MCF 10A (cell line): ENCODE measurements around the gene TRABD. TPM values are rescaled to one million over a fixed set of nuclear protein-coding genes. Genes with fewer than 3 reads are reported as not detected.

Experiments used
- BruUV-seq: library from RNA; stranded (reverse); fragments of 400-500 nt; replicated peaks from 2 replicates; lab custom pipeline; 2021; lab: Mats Ljungman, UMichigan
- CTCF ChIA-PET: fragments of 300-600 bp; sonication (Branson Sonifier 250); formaldehyde crosslinking; extraction: SDS; loops from one replicate; lab custom pipeline; 2021; ENCODE audit warnings: antibody characterized with exemption, inconsistent platforms; lab: Yijun Ruan, JAX
- POLR2A ChIA-PET: fragments of 300-600, 350-650 bp; sonication (Branson Sonifier 250); formaldehyde crosslinking; extraction: SDS; loops from one replicate; lab custom pipeline; 2020; ENCODE audit warnings: antibody characterized with exemption, inconsistent platforms; lab: Yijun Ruan, JAX
- DNase-seq: peaks from one replicate; pipeline ENCODE4 v3.0.0-alpha.2; 2018; ENCODE audit not compliant: unreplicated experiment
- H3K27ac Mint-ChIP-seq: one replicate; pipeline ENCODE4 v1.8.0; 2022; ENCODE audit warnings: mild to moderate bottlenecking, low read depth, mixed read lengths; ENCODE audit not compliant: unreplicated experiment
- H3K27me3 Mint-ChIP-seq: one replicate; pipeline ENCODE4 v1.8.0; 2022; ENCODE audit warnings: mixed read lengths; ENCODE audit not compliant: insufficient read depth, unreplicated experiment
- H3K36me3 Mint-ChIP-seq: one replicate; pipeline ENCODE4 v1.8.0; 2022; ENCODE audit warnings: mild to moderate bottlenecking, moderate library complexity, mixed read lengths; ENCODE audit not compliant: insufficient read depth, unreplicated experiment
- H3K4me1 Mint-ChIP-seq: one replicate; pipeline ENCODE4 v1.8.0; 2022; ENCODE audit warnings: mixed read lengths; ENCODE audit not compliant: insufficient read depth, unreplicated experiment
- H3K4me3 Mint-ChIP-seq: one replicate; pipeline ENCODE4 v1.8.0; 2022; ENCODE audit warnings: mild to moderate bottlenecking, moderate library complexity, mixed read lengths; ENCODE audit not compliant: unreplicated experiment
- H3K9me3 Mint-ChIP-seq: one replicate; pipeline ENCODE4 v1.8.0; 2022; ENCODE audit warnings: mixed read lengths; ENCODE audit not compliant: unreplicated experiment
- CTCF ChIP-seq: fragments of 200-600 bp; IDR thresholded peaks from one replicate; pipeline ENCODE4 v1.8.0; 2022; ENCODE audit warnings: antibody characterized with exemption, mild to moderate bottlenecking; ENCODE audit not compliant: unreplicated experiment
- intact Hi-C: fragments of 100-400 bp; cut with micrococcal nuclease; formaldehyde crosslinking; loops from 2 replicates; pipeline ENCODE4 v1.14.1; 2022
- total RNA-seq: library from RNA; stranded (reverse); gene quantifications from 2 replicates; pipeline ENCODE4 v1.2.3, GENCODE V29; 2022

TRABD gene
- total RNA-seq, 1 experiment from 2014 or later: 63.8 TPM

GRCh38 chr22:50197856-50198623 lies 12.3 kb downstream of the TRABD start:
- CTCF ChIA-PET: no interaction called here
- intact Hi-C loops: no loop called here
- Mint-ChIP-seq H3K36me3 (peaks cover 40% of the 10 kb centered on the region), H3K4me3 (no peak overlapping the region), H3K4me1 (no peaks in the 10 kb centered on the region), H3K9me3 (no peaks in the 10 kb centered on the region), H3K27me3 (no peaks in the 10 kb centered on the region), H3K27ac (no peak overlapping the region)
- no peak for DNase-seq
- POLR2A ChIA-PET: no interaction called here
- BruUV-seq: no TSS peak
- no peak for TF ChIP-seq CTCF

- Mint-ChIP-seq H3K27ac (no peak overlapping the region), H3K36me3 (peaks cover 39% of the 10 kb centered on the region), H3K27me3 (no peaks in the 10 kb centered on the region), H3K4me3 (no peak overlapping the region), H3K9me3 (no peaks in the 10 kb centered on the region), H3K4me1 (no peaks in the 10 kb centered on the region)
- POLR2A ChIA-PET: no interaction called here
- CTCF ChIA-PET: interaction anchor here (0.9 to 1.5 kb wide), 2 partner anchors 8 to 25 kb away, joined by 3 to 6 read pairs; no protein-coding TSS in a partner anchor
- BruUV-seq: no TSS peak
- no peak for DNase-seq
- TF ChIP-seq CTCF: no peak
- intact Hi-C loops: no loop called here
These were observed 12.9 kb downstream of the TRABD start for GRCh38 chr22:50198624-50199017.

GRCh38 chr22:50199251-50199721 lies 13.6 kb downstream of the TRABD start:
- Mint-ChIP-seq H3K36me3 (peaks cover 38% of the 10 kb centered on the region), H3K27me3 (no peaks in the 10 kb centered on the region), H3K4me3 (peak overlapping the region; percentile 64), H3K9me3 (no peaks in the 10 kb centered on the region), H3K27ac (no peak overlapping the region), H3K4me1 (no peaks in the 10 kb centered on the region)
- TF ChIP-seq CTCF: no peak
- no peak for DNase-seq
- intact Hi-C loops: no loop called here
- POLR2A ChIA-PET: interaction anchor here (0.8 kb wide), 1 partner anchor 12 kb away, joined by 4 read pairs; no protein-coding TSS in a partner anchor
- CTCF ChIA-PET: interaction anchor here (0.7 to 1.5 kb wide), 3 partner anchors 9 to 52 kb away, joined by 3 to 6 read pairs (median 3); no protein-coding TSS in a partner anchor
- BruUV-seq: no TSS peak

GRCh38 chr22:50199829-50200460 lies 14.2 kb downstream of the TRABD start:
- peak overlapping the region; percentile 64 for H3K4me3 Mint-ChIP-seq
- DNase-seq: no peak
- POLR2A ChIA-PET: interaction anchor here (0.7 to 0.8 kb wide), 2 partner anchors 9 to 13 kb away, joined by 3 to 4 read pairs; no protein-coding TSS in a partner anchor
- intact Hi-C loops: no loop called here
- CTCF ChIA-PET: interaction anchor here (0.7 to 1.5 kb wide), 2 partner anchors 9 to 53 kb away, joined by 3 to 6 read pairs; no protein-coding TSS in a partner anchor
- BruUV-seq: no TSS peak
- H3K4me1 Mint-ChIP-seq: no peaks in the 10 kb centered on the region
- no peak overlapping the region for H3K27ac Mint-ChIP-seq
- H3K36me3 Mint-ChIP-seq: peaks cover 43% of the 10 kb centered on the region
- H3K9me3 Mint-ChIP-seq: no peaks in the 10 kb centered on the region
- no peaks in the 10 kb centered on the region for H3K27me3 Mint-ChIP-seq
- TF ChIP-seq CTCF: no peak
